Effector memory CD4-positive, alpha-beta T cell (primary cell): Measurements from ENCODE around the gene STIM1.
A peak's percentile ranks its signal among the peaks of the same experiment; 100 is the strongest.

ENCODE experiments used
- DNase-seq, 3 donors: peaks; one replicate each; pipeline ENCODE4 v3.0.0-alpha.2; 2020
- H3K27ac ChIP-seq: 2 replicates; pipeline ENCODE4 v1.7.0; 2013; ENCODE audit warnings: mild to moderate bottlenecking, low read length, moderate library complexity; ENCODE audit not compliant: insufficient read depth, poor library complexity, severe bottlenecking
- H3K27me3 ChIP-seq: replicated peaks from 2 replicates; pipeline ENCODE4 v1.7.0; 2013; ENCODE audit warnings: mild to moderate bottlenecking, low read length; ENCODE audit not compliant: insufficient read depth, control insufficient read depth, poor library complexity, severe bottlenecking
- H3K36me3 ChIP-seq: 2 replicates; pipeline ENCODE4 v1.7.0; 2013; ENCODE audit warnings: mild to moderate bottlenecking, low read length, moderate library complexity; ENCODE audit not compliant: control insufficient read depth, insufficient read depth
- H3K4me1 ChIP-seq: 2 replicates; pipeline ENCODE4 v1.7.0; 2013; ENCODE audit warnings: low read length, mild to moderate bottlenecking; ENCODE audit not compliant: control insufficient read depth, insufficient read depth, poor library complexity, severe bottlenecking
- H3K4me3 ChIP-seq: 2 replicates; pipeline ENCODE4 v1.7.0; 2013; ENCODE audit warnings: low read length, low read depth, mild to moderate bottlenecking; ENCODE audit not compliant: insufficient read depth, poor library complexity, severe bottlenecking
- H3K9me3 ChIP-seq: 2 replicates; pipeline ENCODE4 v1.7.0; 2013; ENCODE audit warnings: mild to moderate bottlenecking, low read length, moderate library complexity; ENCODE audit not compliant: control insufficient read depth

STIM1 gene

DNA sequence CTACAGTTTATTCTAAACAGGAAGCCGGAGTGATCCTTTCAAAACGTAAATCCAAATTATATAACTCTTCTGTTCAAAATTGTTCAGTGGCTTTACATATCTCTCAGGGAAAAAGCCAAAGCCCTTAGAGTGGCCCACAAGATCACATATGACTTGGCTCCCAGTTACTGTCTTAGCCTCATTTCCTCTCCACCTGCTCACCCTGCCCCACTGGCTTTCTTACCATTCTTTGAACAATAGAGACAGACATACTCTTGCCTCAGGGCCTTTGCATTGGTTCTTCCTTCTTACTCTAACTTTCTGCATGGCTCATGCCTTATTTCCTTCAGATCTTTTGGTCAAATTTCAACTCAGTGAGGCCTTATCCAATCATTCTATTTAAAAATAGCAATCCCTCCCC, 52.1 kb downstream of the STIM1 start:
- no peaks in the 10 kb centered on the region for H3K9me3 ChIP-seq
- no peaks in the 10 kb centered on the region for H3K27me3 ChIP-seq
- H3K4me3 ChIP-seq: no peak overlapping the region
- no peaks in the 10 kb centered on the region for H3K36me3 ChIP-seq
- peaks cover 39% of the 10 kb centered on the region for H3K4me1 ChIP-seq
- no peak for DNase-seq
- H3K27ac ChIP-seq: no peak overlapping the region

- peaks cover 18% of the 10 kb centered on the region for H3K4me1 ChIP-seq
- H3K27ac ChIP-seq: no peak overlapping the region
- no peaks in the 10 kb centered on the region for H3K36me3 ChIP-seq
- no peak for DNase-seq
- H3K4me3 ChIP-seq: no peak overlapping the region
- no peaks in the 10 kb centered on the region for H3K9me3 ChIP-seq
- H3K27me3 ChIP-seq: no peaks in the 10 kb centered on the region
These were observed 54.4 kb downstream of the STIM1 start for GRCh38 chr11:3909901-3910300.

DNA sequence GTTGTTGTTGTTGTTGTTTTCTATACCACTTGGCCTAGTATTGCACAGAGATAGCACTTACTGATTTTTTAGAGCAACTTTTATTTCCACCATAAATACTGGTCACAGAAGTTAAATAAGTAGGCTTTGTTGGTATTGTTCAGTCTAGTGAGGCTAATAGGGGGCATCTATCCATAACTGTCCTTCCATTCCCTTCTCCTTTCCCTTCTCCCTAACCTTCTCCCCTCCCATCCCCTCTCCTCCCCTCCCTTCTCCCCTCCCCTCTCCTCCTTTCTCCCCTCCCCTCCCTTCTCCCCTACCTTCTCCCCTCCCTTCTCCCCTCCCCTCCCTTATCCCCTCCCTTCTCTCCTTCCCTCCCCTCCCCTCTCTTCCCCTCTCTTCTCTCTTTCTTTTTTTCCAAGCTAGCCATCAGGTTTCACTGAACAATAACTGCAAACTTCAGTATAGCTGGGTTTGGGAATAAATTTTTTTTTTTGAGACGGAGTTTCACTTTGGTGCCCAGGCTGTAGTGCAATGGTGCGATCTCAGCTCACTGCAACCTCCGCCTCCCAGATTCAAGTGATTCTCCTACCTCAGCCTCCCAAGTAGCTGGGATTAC, 56.5 kb downstream of the STIM1 start:
- DNase-seq: no peak
- peaks cover 9% of the 10 kb centered on the region for H3K4me1 ChIP-seq
- no peaks in the 10 kb centered on the region for H3K9me3 ChIP-seq
- H3K36me3 ChIP-seq: no peaks in the 10 kb centered on the region
- H3K4me3 ChIP-seq: no peak overlapping the region
- H3K27me3 ChIP-seq: no peaks in the 10 kb centered on the region
- H3K27ac ChIP-seq: no peak overlapping the region

DNA sequence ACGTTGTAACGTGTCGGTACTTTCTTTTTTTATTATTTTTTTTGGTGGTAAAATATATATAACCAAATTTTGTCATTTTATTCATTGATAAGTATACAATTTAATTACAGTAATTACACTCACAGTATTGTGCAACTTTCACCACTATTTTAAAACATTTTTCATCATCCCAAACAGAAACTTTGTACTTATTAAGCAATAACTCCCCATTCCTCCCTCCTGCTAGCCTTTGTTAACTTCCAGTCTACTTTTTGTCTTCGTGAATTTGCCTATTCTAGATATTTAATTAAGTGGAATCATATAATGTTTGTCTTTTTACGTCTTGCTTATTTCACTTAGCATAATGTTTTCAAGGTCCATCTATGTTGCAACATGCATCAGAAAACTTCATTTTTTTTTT, 58.5 kb downstream of the STIM1 start:
- peaks cover 5% of the 10 kb centered on the region for H3K4me1 ChIP-seq
- no peak overlapping the region for H3K4me3 ChIP-seq

GRCh38 chr11:3914805-3915204, 59.3 kb downstream of the STIM1 start:
- no peaks in the 10 kb centered on the region for H3K27me3 ChIP-seq
- no peak for DNase-seq
- no peaks in the 10 kb centered on the region for H3K36me3 ChIP-seq
- peaks cover 12% of the 10 kb centered on the region for H3K4me1 ChIP-seq
- H3K27ac ChIP-seq: no peak overlapping the region
- H3K9me3 ChIP-seq: no peaks in the 10 kb centered on the region
- no peak overlapping the region for H3K4me3 ChIP-seq

More for the DNA sequence above, 58.5 kb downstream of the STIM1 start:
- H3K9me3 ChIP-seq: no peaks in the 10 kb centered on the region
- H3K27me3 ChIP-seq: no peaks in the 10 kb centered on the region
- DNase-seq: no peak
- H3K36me3 ChIP-seq: no peaks in the 10 kb centered on the region
- no peak overlapping the region for H3K27ac ChIP-seq

DNA sequence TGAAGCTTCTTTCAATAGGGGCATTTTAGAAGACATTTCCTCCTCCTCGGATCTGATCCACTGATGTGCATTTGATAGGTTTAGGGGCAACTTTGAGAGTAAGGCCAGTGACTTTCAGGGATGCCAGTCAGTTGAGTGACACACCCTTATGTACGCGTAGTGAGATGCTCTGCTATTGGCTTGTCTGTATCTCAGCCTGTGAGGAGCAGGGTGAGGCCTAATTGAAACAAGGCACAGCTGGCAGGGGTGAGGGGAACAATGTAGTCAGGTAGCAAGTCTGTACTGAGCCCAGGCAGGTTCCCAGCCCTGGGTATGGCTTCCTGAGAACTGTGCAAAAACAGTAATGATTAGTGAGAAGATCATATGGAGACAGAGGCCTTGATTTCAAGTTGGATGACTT, 61.5 kb downstream of the STIM1 start:
- no peak overlapping the region for H3K27ac ChIP-seq
- peaks cover 15% of the 10 kb centered on the region for H3K4me1 ChIP-seq
- no peaks in the 10 kb centered on the region for H3K36me3 ChIP-seq
- no peaks in the 10 kb centered on the region for H3K27me3 ChIP-seq
- H3K9me3 ChIP-seq: no peaks in the 10 kb centered on the region
- DNase-seq: no peak
- H3K4me3 ChIP-seq: no peak overlapping the region

GRCh38 chr11:3920148-3920852, 64.8 kb downstream of the STIM1 start:
- H3K4me3 ChIP-seq: no peak overlapping the region
- H3K4me1 ChIP-seq: peaks cover 15% of the 10 kb centered on the region
- no peaks in the 10 kb centered on the region for H3K36me3 ChIP-seq
- no peak overlapping the region for H3K27ac ChIP-seq
- no peaks in the 10 kb centered on the region for H3K27me3 ChIP-seq
- DNase-seq: peak; percentile 27 to 43 (median 35)
- H3K9me3 ChIP-seq: no peaks in the 10 kb centered on the region

DNA sequence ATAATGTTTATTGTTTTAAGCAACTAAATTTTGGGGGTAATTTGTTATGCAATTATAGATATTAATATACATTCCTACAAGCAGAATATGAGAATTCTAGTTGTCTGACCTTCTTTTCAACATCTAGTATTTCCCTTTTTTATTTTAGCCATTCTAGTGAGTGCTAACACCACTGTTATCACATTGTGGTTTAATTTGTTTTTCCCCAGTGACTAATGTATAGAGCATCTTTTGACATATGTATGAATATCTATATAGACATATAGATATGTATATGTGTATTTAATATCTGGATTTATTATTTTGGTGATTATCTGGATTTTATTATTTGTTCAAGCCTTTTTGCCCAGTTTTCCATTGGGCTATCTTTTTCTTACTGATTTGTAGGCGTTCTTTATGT, 66.6 kb downstream of the STIM1 start:
- no peak for DNase-seq
- Histone ChIP-seq H3K27me3 (no peaks in the 10 kb centered on the region), H3K4me1 (peaks cover 15% of the 10 kb centered on the region), H3K27ac (no peak overlapping the region), H3K36me3 (no peaks in the 10 kb centered on the region), H3K9me3 (no peaks in the 10 kb centered on the region), H3K4me3 (no peak overlapping the region)

- DNase-seq: no peak
- Histone ChIP-seq H3K36me3 (no peaks in the 10 kb centered on the region), H3K27me3 (no peaks in the 10 kb centered on the region), H3K9me3 (no peaks in the 10 kb centered on the region), H3K4me1 (peaks cover 3% of the 10 kb centered on the region), H3K27ac (no peak overlapping the region), H3K4me3 (no peak overlapping the region)
These were observed 70.0 kb downstream of the STIM1 start for GRCh38 chr11:3925513-3925912.

DNA sequence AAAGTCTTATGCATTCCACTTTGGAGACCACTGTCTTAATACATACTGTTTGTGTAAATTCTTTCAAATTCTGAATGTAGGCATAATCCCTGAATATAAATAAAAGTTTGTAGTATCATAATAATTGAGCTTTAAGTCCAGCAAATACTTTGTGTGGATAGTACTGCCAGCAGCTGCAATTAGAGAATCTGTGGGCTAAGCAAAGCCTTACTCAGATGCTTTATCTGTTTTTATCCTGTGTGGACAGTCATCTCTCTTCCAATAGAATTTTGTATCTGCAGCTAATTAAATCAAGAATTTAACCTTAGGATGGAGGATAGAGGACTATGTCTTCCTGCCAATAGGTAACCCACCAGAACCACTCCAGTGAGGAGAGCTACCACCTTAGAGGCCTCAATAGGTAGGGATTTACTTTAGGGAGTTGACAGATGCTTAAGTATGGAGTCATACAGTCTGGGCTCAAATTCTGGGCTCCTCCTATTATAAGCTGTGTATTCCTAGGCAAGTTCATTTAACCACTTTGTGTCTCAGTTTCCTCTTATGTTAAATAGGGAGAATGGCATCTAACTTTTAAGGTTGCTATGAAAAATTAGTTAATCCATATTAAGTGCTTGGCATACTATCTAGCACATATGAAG, 71.1 kb downstream of the STIM1 start:
- Histone ChIP-seq H3K4me3 (no peak overlapping the region), H3K4me1 (peaks cover 3% of the 10 kb centered on the region), H3K27me3 (no peaks in the 10 kb centered on the region), H3K36me3 (no peaks in the 10 kb centered on the region), H3K27ac (no peak overlapping the region), H3K9me3 (no peaks in the 10 kb centered on the region)
- DNase-seq: no peak
